Gastrocnemius medialis (tissue), 4 donors: ENCODE results near the gene NBPF1. TPM values are rescaled to one million over a fixed set of nuclear protein-coding genes. Genes with fewer than 3 reads are reported as not detected.

Source experiments
- ATAC-seq, 2 donors: fragments of 150-250 bp; one replicate each; pipeline ENCODE4 v1.9.1; 2016
- DNase-seq, 2 donors: peaks; one replicate each; pipeline ENCODE4 v3.0.0-alpha.2; 2019
- H3K27ac ChIP-seq, 4 donors: fragments of 200-600 bp; sonication (generic); 1 replicate in 1 of 4; 2 replicates in 3 of 4; pipeline ENCODE4 v1.5.1; 2016 to 2018; ENCODE audit warnings: mild to moderate bottlenecking in 2 of 4, moderate library complexity in 1 of 4
- H3K27me3 ChIP-seq, 3 donors: fragments of 200-600 bp; sonication (generic) in 2 of 3; 1 replicate in 1 of 3; 2 replicates in 2 of 3; pipeline versions ENCODE4 v1.5.1 to v1.6.0; 2016 to 2019; ENCODE audit warnings: mild to moderate bottlenecking in 1 of 3, moderate library complexity in 1 of 3
- H3K36me3 ChIP-seq, 2 donors: fragments of 200-600 bp; sonication (generic) in 1 of 2; one replicate each; pipeline ENCODE4 v1.5.1; 2017 to 2018
- H3K4me1 ChIP-seq, 2 donors: fragments of 200-600 bp; sonication (generic) in 1 of 2; one replicate each; pipeline ENCODE4 v1.5.1; 2016 to 2017; ENCODE audit warnings: mild to moderate bottlenecking in 2 of 2
- H3K4me3 ChIP-seq, 4 donors: fragments of 200-600 bp; sonication (generic) in 3 of 4; 1 replicate in 1 of 4; 2 replicates in 3 of 4; pipeline ENCODE4 v1.5.1; 2016 to 2019; ENCODE audit warnings: mild to moderate bottlenecking in 2 of 4
- H3K9me3 ChIP-seq, 3 donors: fragments of 200-600 bp; sonication (generic) in 2 of 3; 1 replicate in 1 of 3; 2 replicates in 2 of 3; pipeline ENCODE4 v1.5.1; 2016 to 2019
- CTCF ChIP-seq, 5 experiments: fragments of 450-650 bp in 3 of 5; fragments of 200-600 bp in 2 of 5; sonication (generic) in 2 of 5; IDR thresholded peaks in 4 of 5; conservative IDR thresholded peaks in 1 of 5; 1 replicate in 4 of 5; 2 replicates in 1 of 5; pipeline ENCODE4 v1.5.1; 2016 to 2019; ENCODE audit warnings: antibody characterized with exemption in 5 of 5, mild to moderate bottlenecking in 3 of 5, moderate library complexity in 3 of 5
- POLR2A ChIP-seq, 2 donors: fragments of 450-650 bp; IDR thresholded peaks; one replicate each; pipeline ENCODE4 v1.6.1; 2017; ENCODE audit warnings: antibody characterized with exemption in 2 of 2, mild to moderate bottlenecking in 2 of 2, moderate library complexity in 2 of 2
- in situ Hi-C, 4 donors: fragments of 200-750 bp; cut with MboI; loops; one replicate each; pipeline versions ENCODE4 v1.15.0 to v1.8.0; 2017; ENCODE audit warnings: low sequenced_read_pairs in 4 of 4
- intact Hi-C: fragments of 100-400 bp; cut with DNase I; formaldehyde crosslinking; loops from one replicate; pipeline ENCODE4 v1.15.1; 2023; ENCODE audit warnings: low total_unique reads
- total RNA-seq, 4 donors: library from RNA; depleted of rRNA; stranded (reverse); fragments of >200 nt; gene quantifications; one replicate each; pipeline versions ENCODE4 v1.1.0 to v1.2.3, GENCODE V29; 2016

Gene NBPF1
- total RNA-seq, 4 donors from 2014 or later, result 6.6 to 20.0 (median 11.2) TPM

- in situ Hi-C loops (no loop called here), intact Hi-C loops (no loop called here)
- Histone ChIP-seq H3K4me3 (no peak overlapping the region), H3K9me3 (no peaks in the 10 kb centered on the region), H3K36me3 (peaks cover 0 to 33% of the 10 kb centered on the region in 2 donors), H3K27me3 (no peaks in the 10 kb centered on the region), H3K4me1 (peaks cover 4 to 10% of the 10 kb centered on the region in 2 donors), H3K27ac (no peak overlapping the region)
- TF ChIP-seq CTCF (IDR thresholded peaks at IDR 0.05 in 4 of 5, conservative IDR thresholded peaks at IDR 0.05 in 1 of 5) (no peak), POLR2A (IDR thresholded peaks at IDR 0.05) (no peak)
- DNase-seq (peak in 1 of 2 donors; percentile 26), ATAC-seq (no peak)
Observed at GRCh38 chr1:16618719-16619118, 5.4 kb upstream of the NBPF1 start.

GRCh38 chr1:16617778-16618580, 4.6 kb upstream of the NBPF1 start:
- intact Hi-C loops, result no loop called here
- no peak for ATAC-seq
- in situ Hi-C loops, result no loop called here

GRCh38 chr1:16617114-16617631, 3.8 kb upstream of the NBPF1 start:
- Histone ChIP-seq H3K27ac (no peak overlapping the region), H3K27me3 (no peaks in the 10 kb centered on the region), H3K36me3 (peaks cover 0 to 21% of the 10 kb centered on the region in 2 donors), H3K9me3 (no peaks in the 10 kb centered on the region), H3K4me1 (peaks cover 13 to 14% of the 10 kb centered on the region in 2 donors), H3K4me3 (no peak overlapping the region)
- TF ChIP-seq CTCF (IDR thresholded peaks at IDR 0.05 in 4 of 5, conservative IDR thresholded peaks at IDR 0.05 in 1 of 5) (no peak), POLR2A (IDR thresholded peaks at IDR 0.05) (no peak)
- ATAC-seq (no peak), DNase-seq (no peak)
- in situ Hi-C loops, result no loop called here
- intact Hi-C loops, result no loop called here

More at GRCh38 chr1:16617778-16618580, 4.6 kb upstream of the NBPF1 start:
- Histone ChIP-seq H3K4me1 (peaks cover 5 to 8% of the 10 kb centered on the region in 2 donors), H3K27me3 (no peaks in the 10 kb centered on the region), H3K9me3 (no peaks in the 10 kb centered on the region), H3K36me3 (peaks cover 0 to 29% of the 10 kb centered on the region in 2 donors), H3K4me3 (no peak overlapping the region), H3K27ac (no peak overlapping the region)
- TF ChIP-seq POLR2A (IDR thresholded peaks at IDR 0.05) (no peak), CTCF (IDR thresholded peaks at IDR 0.05 in 4 of 5, conservative IDR thresholded peaks at IDR 0.05 in 1 of 5) (no peak)
- no peak for DNase-seq

- intact Hi-C loops, result no loop called here
Observed at GRCh38 chr1:16615253-16616252, 2.2 kb upstream of the NBPF1 start.

More at GRCh38 chr1:16615253-16616252, 2.2 kb upstream of the NBPF1 start:
- ATAC-seq, result no peak
- Histone ChIP-seq H3K9me3 (no peaks in the 10 kb centered on the region), H3K4me1 (peaks cover 16 to 24% of the 10 kb centered on the region in 2 donors), H3K4me3 (no peak overlapping the region), H3K27ac (no peak overlapping the region), H3K27me3 (no peaks in the 10 kb centered on the region), H3K36me3 (peaks cover 0 to 16% of the 10 kb centered on the region in 2 donors)
- in situ Hi-C loops, result no loop called here
- TF ChIP-seq CTCF (IDR thresholded peaks at IDR 0.05 in 4 of 5, conservative IDR thresholded peaks at IDR 0.05 in 1 of 5), result no peak
- no peak for TF ChIP-seq POLR2A (IDR thresholded peaks at IDR 0.05)
- DNase-seq, result no peak
